Measurements from ENCODE around the gene SYCE1. TPM values are rescaled to one million over a fixed set of nuclear protein-coding genes. Genes with fewer than 3 reads are reported as not detected.
"Not testable (repeated sequence)": the region's sequence is repeated elsewhere in the genome, so short reads cannot be mapped to it uniquely, and the experiment has no call there.

The SYCE1 gene, protein sequence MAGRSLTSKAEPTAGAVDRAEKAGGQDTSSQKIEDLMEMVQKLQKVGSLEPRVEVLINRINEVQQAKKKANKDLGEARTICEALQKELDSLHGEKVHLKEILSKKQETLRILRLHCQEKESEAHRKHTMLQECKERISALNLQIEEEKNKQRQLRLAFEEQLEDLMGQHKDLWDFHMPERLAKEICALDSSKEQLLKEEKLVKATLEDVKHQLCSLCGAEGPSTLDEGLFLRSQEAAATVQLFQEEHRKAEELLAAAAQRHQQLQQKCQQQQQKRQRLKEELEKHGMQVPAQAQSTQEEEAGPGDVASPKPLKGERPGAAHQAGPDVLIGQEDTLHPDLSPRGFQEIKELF
- polyA plus RNA-seq (2013), result 0.18 TPM

- Histone ChIP-seq H3K36me3 (ENCODE audit: control insufficient read depth in 4 of 4, insufficient read depth in 4 of 4, low read length in 3 of 4) (no peaks in the 10 kb centered on the region), H3K4me1 (ENCODE audit: control extremely low read depth in 1 of 4, control insufficient read depth in 4 of 4, insufficient read depth in 4 of 4, low read length in 3 of 4) (no peaks in the 10 kb centered on the region), H3K27me3 (replicated peaks in 2 of 5; ENCODE audit: control insufficient read depth in 4 of 5, insufficient read depth in 5 of 5, low read length in 4 of 5) (peaks cover 0 to 43% (median 3%) of the 10 kb centered on the region in 5 experiments), H3K27ac (ENCODE audit: insufficient read depth in 1 of 2, low read depth in 1 of 2, low read length in 2 of 2, poor library complexity in 1 of 2, severe bottlenecking in 2 of 2) (no peak within 1 kb of the TSS), H3K9me3 (ENCODE audit: control extremely low read depth in 1 of 5, control insufficient read depth in 4 of 5, insufficient read depth in 2 of 5, low read depth in 1 of 5, low read length in 4 of 5) (peaks cover 0 to 35% (median 22%) of the 10 kb centered on the region in 5 experiments), H3K4me3 (ENCODE audit: control insufficient read depth in 1 of 7, extremely low read depth in 1 of 7, insufficient read depth in 4 of 7, low read depth in 2 of 7, low read length in 6 of 7) (no peak within 1 kb of the TSS)
- peak in 1 of 3 donors; percentile 37 for DNase-seq
- ChIA-PET POLR2A (no interaction called here), CTCF (interaction anchor here (0.7 kb wide), 1 partner anchor 32 kb away, joined by 3 read pairs; no protein-coding TSS in a partner anchor)
- WGBS (ENCODE audit: insufficient coverage), result 68% methylated on average over 74 of the region's 77 CpGs
These were observed at the start of gene SYCE1 for GRCh38 chr10:133565441-133566294. Gene SYCE1, minus strand, starts transcription at chr10:133565583. Its CDS starts 54 bp downstream, at chr10:133565529.

DNA sequence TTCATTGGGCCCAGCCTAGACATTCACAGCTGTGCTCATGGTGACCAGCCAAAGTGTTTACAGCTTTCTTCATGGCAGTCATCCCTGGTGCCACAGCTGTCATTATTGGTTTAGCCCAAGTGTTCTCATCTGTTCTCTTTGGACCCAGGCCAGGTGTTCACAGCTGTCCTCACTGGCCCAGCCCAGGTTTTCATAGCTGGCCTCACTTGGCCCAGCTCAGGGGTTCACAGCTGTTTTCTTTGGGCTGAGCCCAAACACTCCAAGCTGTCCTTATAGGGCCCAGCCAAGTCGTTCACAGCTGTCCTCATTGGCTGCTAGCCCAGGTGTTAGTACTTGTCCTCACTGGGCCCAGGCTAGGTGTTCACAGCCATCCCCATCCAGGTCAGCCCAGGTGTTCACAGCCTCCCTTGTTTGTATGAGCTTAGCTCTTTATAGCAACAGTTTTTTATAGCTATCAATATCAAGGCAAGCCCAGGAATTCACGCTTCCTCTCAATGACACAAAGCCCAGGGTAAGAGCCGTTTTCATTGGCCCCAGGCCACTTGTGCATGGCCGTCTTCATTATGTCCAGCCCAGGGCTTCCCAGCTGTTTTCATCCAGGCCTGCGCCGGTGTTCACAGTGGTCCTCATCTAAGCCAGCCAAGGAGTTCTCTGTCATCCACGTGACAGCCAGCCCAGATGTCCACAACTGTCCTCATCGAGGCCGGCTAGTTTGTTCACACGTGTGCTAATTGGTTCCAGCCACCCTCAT is 49.6 kb upstream of the SYCE1 start:
- peaks cover 0 to 28% (median 3%) of the 10 kb centered on the region in 5 experiments for H3K27me3 ChIP-seq (replicated peaks in 2 of 5; ENCODE audit: control insufficient read depth in 4 of 5, insufficient read depth in 5 of 5, low read length in 4 of 5)
- no peak for DNase-seq
- no peak overlapping the region for H3K4me3 ChIP-seq (ENCODE audit: control insufficient read depth in 1 of 7, extremely low read depth in 1 of 7, insufficient read depth in 4 of 7, low read depth in 2 of 7, low read length in 6 of 7)
- H3K27ac ChIP-seq (ENCODE audit: insufficient read depth in 1 of 2, low read depth in 1 of 2, low read length in 2 of 2, poor library complexity in 1 of 2, severe bottlenecking in 2 of 2), result no peak overlapping the region
- no peaks in the 10 kb centered on the region for H3K36me3 ChIP-seq (ENCODE audit: control insufficient read depth in 4 of 4, insufficient read depth in 4 of 4, low read length in 3 of 4)
- CTCF ChIA-PET, result interaction anchor here (0.8 kb wide), 1 partner anchor 10 kb away, joined by 3 read pairs; no protein-coding TSS in a partner anchor
- WGBS (ENCODE audit: insufficient coverage), result 96% methylated on average over 10 of the region's 10 CpGs
- H3K9me3 ChIP-seq (ENCODE audit: control extremely low read depth in 1 of 5, control insufficient read depth in 4 of 5, insufficient read depth in 2 of 5, low read depth in 1 of 5, low read length in 4 of 5), result peaks cover 0 to 6% (median 0%) of the 10 kb centered on the region in 5 experiments
- no peaks in the 10 kb centered on the region for H3K4me1 ChIP-seq (ENCODE audit: control extremely low read depth in 1 of 4, control insufficient read depth in 4 of 4, insufficient read depth in 4 of 4, low read length in 3 of 4)
- POLR2A ChIA-PET, result no interaction called here

DNA sequence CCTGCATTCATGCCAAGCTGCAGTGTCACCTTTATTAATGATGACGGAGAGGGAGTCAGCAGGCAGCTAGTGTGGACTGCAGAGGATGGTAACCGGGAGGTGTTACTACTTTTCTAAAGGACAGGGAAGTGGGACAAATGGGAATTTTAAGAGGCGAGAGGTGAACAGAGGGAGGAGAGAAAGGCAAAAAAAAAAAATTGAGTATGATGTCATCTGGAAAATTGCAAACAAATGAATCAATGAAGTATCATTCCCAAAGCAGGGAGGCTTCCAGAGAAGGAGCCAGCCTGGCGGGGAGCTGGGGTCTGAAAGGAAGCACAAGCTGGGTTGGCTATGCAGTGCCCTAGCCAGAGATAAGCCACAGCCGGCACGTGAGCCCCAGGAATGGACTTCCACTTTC is 48.3 kb upstream of the SYCE1 start:
- Histone ChIP-seq H3K27me3 (replicated peaks in 2 of 5; ENCODE audit: control insufficient read depth in 4 of 5, insufficient read depth in 5 of 5, low read length in 4 of 5) (peaks cover 0 to 18% (median 7%) of the 10 kb centered on the region in 5 experiments), H3K36me3 (ENCODE audit: control insufficient read depth in 4 of 4, insufficient read depth in 4 of 4, low read length in 3 of 4) (no peaks in the 10 kb centered on the region), H3K9me3 (ENCODE audit: control extremely low read depth in 1 of 5, control insufficient read depth in 4 of 5, insufficient read depth in 2 of 5, low read depth in 1 of 5, low read length in 4 of 5) (peaks cover 0 to 6% (median 0%) of the 10 kb centered on the region in 5 experiments), H3K4me1 (ENCODE audit: control extremely low read depth in 1 of 4, control insufficient read depth in 4 of 4, insufficient read depth in 4 of 4, low read length in 3 of 4) (no peaks in the 10 kb centered on the region), H3K4me3 (ENCODE audit: control insufficient read depth in 1 of 7, extremely low read depth in 1 of 7, insufficient read depth in 4 of 7, low read depth in 2 of 7, low read length in 6 of 7) (no peak overlapping the region), H3K27ac (ENCODE audit: insufficient read depth in 1 of 2, low read depth in 1 of 2, low read length in 2 of 2, poor library complexity in 1 of 2, severe bottlenecking in 2 of 2) (no peak overlapping the region)
- 56% methylated on average over 3 of the region's 6 CpGs for WGBS (ENCODE audit: insufficient coverage)
- DNase-seq, result no peak
- CTCF ChIA-PET, result no interaction called here
- POLR2A ChIA-PET, result no interaction called here

DNA sequence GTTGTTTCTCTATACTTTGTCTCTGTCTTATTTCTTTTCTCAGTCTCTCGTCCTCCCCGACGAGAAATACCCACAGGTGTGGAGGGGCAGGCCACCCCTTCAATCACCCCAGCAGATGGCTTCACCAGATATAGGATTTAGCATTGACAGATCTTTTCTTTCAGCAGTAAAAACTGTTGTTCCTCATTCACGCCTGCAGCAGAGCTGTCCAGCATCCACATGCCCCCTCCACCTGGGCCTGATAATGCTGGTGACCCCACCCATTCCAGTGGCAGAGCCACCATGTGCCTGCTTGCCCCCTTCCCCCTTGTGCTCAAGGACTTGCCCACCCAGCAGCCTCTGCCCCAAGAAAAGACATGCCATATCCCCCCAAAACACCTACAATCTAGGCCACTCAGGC is 45.7 kb upstream of the SYCE1 start:
- H3K9me3 ChIP-seq (ENCODE audit: control extremely low read depth in 1 of 5, control insufficient read depth in 4 of 5, insufficient read depth in 2 of 5, low read depth in 1 of 5, low read length in 4 of 5), result peaks cover 0 to 12% (median 4%) of the 10 kb centered on the region in 5 experiments
- no peaks in the 10 kb centered on the region for H3K4me1 ChIP-seq (ENCODE audit: control extremely low read depth in 1 of 4, control insufficient read depth in 4 of 4, insufficient read depth in 4 of 4, low read length in 3 of 4)
- H3K36me3 ChIP-seq (ENCODE audit: control insufficient read depth in 4 of 4, insufficient read depth in 4 of 4, low read length in 3 of 4), result no peaks in the 10 kb centered on the region
- H3K4me3 ChIP-seq (ENCODE audit: control insufficient read depth in 1 of 7, extremely low read depth in 1 of 7, insufficient read depth in 4 of 7, low read depth in 2 of 7, low read length in 6 of 7), result no peak overlapping the region
- peaks cover 0 to 30% (median 12%) of the 10 kb centered on the region in 5 experiments for H3K27me3 ChIP-seq (replicated peaks in 2 of 5; ENCODE audit: control insufficient read depth in 4 of 5, insufficient read depth in 5 of 5, low read length in 4 of 5)
- 74% methylated on average over 4 of the region's 4 CpGs for WGBS (ENCODE audit: insufficient coverage)
- POLR2A ChIA-PET, result no interaction called here
- no peak for DNase-seq
- CTCF ChIA-PET, result no interaction called here
- H3K27ac ChIP-seq (ENCODE audit: insufficient read depth in 1 of 2, low read depth in 1 of 2, low read length in 2 of 2, poor library complexity in 1 of 2, severe bottlenecking in 2 of 2), result no peak overlapping the region

GRCh38 chr10:133608855-133609254 is 43.5 kb upstream of the SYCE1 start:
- H3K4me1 ChIP-seq (ENCODE audit: control extremely low read depth in 1 of 4, control insufficient read depth in 4 of 4, insufficient read depth in 4 of 4, low read length in 3 of 4), result no peaks in the 10 kb centered on the region
- peak; percentile 4 to 48 (median 38) for DNase-seq
- peaks cover 0 to 50% (median 19%) of the 10 kb centered on the region in 5 experiments for H3K27me3 ChIP-seq (replicated peaks in 2 of 5; ENCODE audit: control insufficient read depth in 4 of 5, insufficient read depth in 5 of 5, low read length in 4 of 5)
- H3K27ac ChIP-seq (ENCODE audit: insufficient read depth in 1 of 2, low read depth in 1 of 2, low read length in 2 of 2, poor library complexity in 1 of 2, severe bottlenecking in 2 of 2), result no peak overlapping the region
- CTCF ChIA-PET, result interaction anchor here (1.0 to 6.4 kb wide), 4 partner anchors 10 to 279 kb away, joined by 3 to 44 read pairs (median 4); no protein-coding TSS in a partner anchor
- POLR2A ChIA-PET, result interaction anchor here (0.7 kb wide), 1 partner anchor 10 kb away, joined by 3 read pairs; no protein-coding TSS in a partner anchor
- H3K4me3 ChIP-seq (ENCODE audit: control insufficient read depth in 1 of 7, extremely low read depth in 1 of 7, insufficient read depth in 4 of 7, low read depth in 2 of 7, low read length in 6 of 7), result no peak overlapping the region
- H3K36me3 ChIP-seq (ENCODE audit: control insufficient read depth in 4 of 4, insufficient read depth in 4 of 4, low read length in 3 of 4), result no peaks in the 10 kb centered on the region
- peaks cover 0 to 13% (median 6%) of the 10 kb centered on the region in 5 experiments for H3K9me3 ChIP-seq (ENCODE audit: control extremely low read depth in 1 of 5, control insufficient read depth in 4 of 5, insufficient read depth in 2 of 5, low read depth in 1 of 5, low read length in 4 of 5)
- no CpG with 5 or more reads among the region's 3 CpGs for WGBS (ENCODE audit: insufficient coverage)

DNA sequence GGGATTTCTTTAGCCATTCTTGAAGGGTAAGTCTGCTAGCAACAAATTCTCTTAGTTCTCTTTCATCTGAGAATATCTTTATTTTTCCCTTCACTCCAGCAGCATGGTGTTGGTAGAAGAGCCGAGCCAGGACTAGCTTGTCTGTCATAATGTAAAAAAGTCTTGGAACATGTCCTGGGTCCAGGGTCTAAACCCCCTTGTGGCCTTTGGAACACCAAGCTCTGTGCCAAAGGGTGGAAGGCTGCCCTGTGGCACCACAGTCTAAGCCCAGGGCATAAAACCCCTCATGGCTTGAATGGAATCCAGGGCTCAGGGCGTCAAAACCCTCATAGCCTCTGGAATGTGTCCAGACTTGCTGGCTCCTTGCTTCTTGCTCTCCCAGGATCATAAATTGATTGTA is 38.1 kb upstream of the SYCE1 start:
- H3K4me1 ChIP-seq (ENCODE audit: control extremely low read depth in 1 of 4, control insufficient read depth in 4 of 4, insufficient read depth in 4 of 4, low read length in 3 of 4); H3K36me3 ChIP-seq (ENCODE audit: control insufficient read depth in 4 of 4, insufficient read depth in 4 of 4, low read length in 3 of 4); H3K4me3 ChIP-seq (ENCODE audit: control insufficient read depth in 1 of 7, extremely low read depth in 1 of 7, insufficient read depth in 4 of 7, low read depth in 2 of 7, low read length in 6 of 7); H3K9me3 ChIP-seq (ENCODE audit: control extremely low read depth in 1 of 5, control insufficient read depth in 4 of 5, insufficient read depth in 2 of 5, low read depth in 1 of 5, low read length in 4 of 5); H3K27ac ChIP-seq (ENCODE audit: insufficient read depth in 1 of 2, low read depth in 1 of 2, low read length in 2 of 2, poor library complexity in 1 of 2, severe bottlenecking in 2 of 2); CTCF ChIA-PET; DNase-seq; POLR2A ChIA-PET: not testable (repeated sequence)
- WGBS (ENCODE audit: insufficient coverage), result no CpG with 5 or more reads among the region's 2 CpGs
- H3K27me3 ChIP-seq (replicated peaks in 2 of 5; ENCODE audit: control insufficient read depth in 4 of 5, insufficient read depth in 5 of 5, low read length in 4 of 5), result peaks cover 0 to 60% (median 13%) of the 10 kb centered on the region in 5 experiments

All from common myeloid progenitor, CD34-positive (primary cell).